Coronary artery (tissue), 2 donors: ENCODE measurements around the gene CHD5.
"Not testable (repeated sequence)": the region's sequence is repeated elsewhere in the genome, so short reads cannot be mapped to it uniquely, and the experiment has no call there.

Experiments used
- DNase-seq: peaks from one replicate; pipeline ENCODE4 v3.0.0-alpha.2; 2017; ENCODE audit warnings: low spot score
- H3K27ac ChIP-seq, 2 donors: fragments of 200-600 bp; sonication (generic); one replicate each; pipeline ENCODE4 v1.5.1; 2016 to 2019
- H3K4me3 ChIP-seq: fragments of 200-600 bp; sonication (generic); 2 replicates; pipeline ENCODE4 v1.5.1; 2016; ENCODE audit warnings: mild to moderate bottlenecking, moderate library complexity
- TF ChIP-seq, protein P1 (sequence below): fragments of 200-600 bp; sonication (generic); IDR thresholded peaks from one replicate; pipeline ENCODE4 v1.5.1; 2019; ENCODE audit warnings: antibody characterized with exemption

CHD5 gene

DNA sequence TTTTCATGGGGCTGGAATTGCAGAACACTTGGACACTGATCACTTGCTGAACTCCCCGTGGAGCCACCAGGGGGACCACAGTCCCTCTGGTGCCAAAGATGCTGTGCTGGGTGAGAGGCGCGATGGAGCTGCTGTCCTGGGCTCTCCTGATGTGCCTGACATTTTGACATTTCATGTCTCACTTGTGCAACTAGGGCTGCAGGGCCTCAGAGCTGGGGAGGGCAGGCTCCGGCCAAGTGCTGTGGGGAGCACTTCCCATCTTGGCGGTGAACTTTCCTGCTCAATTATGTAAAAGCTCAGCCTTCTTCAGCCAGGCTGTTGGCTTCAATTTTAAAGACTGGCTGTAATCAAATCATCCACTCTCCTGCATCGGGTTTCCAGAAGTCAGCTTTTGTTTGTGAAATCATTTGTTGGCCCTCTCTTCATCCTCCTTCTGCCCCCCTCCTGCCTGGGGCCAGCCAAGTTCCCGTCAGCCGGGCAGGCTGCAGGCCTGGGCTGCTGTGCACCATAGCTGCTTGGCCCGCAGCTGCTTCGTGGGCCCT lies 97.6 kb downstream of the CHD5 start:
- Histone ChIP-seq H3K27ac (no peak overlapping the region), H3K4me3 (no peak overlapping the region)
- DNase-seq = no peak
- TF ChIP-seq, protein P1, sequence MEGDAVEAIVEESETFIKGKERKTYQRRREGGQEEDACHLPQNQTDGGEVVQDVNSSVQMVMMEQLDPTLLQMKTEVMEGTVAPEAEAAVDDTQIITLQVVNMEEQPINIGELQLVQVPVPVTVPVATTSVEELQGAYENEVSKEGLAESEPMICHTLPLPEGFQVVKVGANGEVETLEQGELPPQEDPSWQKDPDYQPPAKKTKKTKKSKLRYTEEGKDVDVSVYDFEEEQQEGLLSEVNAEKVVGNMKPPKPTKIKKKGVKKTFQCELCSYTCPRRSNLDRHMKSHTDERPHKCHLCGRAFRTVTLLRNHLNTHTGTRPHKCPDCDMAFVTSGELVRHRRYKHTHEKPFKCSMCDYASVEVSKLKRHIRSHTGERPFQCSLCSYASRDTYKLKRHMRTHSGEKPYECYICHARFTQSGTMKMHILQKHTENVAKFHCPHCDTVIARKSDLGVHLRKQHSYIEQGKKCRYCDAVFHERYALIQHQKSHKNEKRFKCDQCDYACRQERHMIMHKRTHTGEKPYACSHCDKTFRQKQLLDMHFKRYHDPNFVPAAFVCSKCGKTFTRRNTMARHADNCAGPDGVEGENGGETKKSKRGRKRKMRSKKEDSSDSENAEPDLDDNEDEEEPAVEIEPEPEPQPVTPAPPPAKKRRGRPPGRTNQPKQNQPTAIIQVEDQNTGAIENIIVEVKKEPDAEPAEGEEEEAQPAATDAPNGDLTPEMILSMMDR = no peak

DNA sequence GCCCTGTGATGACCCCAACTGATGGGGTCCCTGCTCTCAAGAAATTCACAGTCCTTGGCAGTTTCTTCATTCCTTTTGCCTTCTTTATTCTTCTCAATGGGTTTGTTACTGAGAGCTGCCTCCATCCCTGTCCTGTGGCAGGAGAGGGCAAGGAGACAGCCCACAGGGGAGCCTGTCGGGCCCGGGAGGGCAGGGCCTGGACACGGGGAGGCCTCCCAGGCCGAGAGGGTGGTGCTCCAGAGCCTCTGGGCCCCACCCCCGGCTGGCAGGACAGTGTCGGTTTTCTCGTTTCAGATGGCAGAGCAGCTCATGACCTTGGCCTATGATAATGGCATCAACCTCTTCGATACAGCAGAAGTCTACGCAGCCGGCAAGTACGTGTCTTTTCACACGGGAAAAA lies 98.2 kb downstream of the CHD5 start:
- H3K27ac ChIP-seq = no peak overlapping the region
- no peak for DNase-seq
- no peak overlapping the region for H3K4me3 ChIP-seq
- TF ChIP-seq, protein P1 = no peak

DNA sequence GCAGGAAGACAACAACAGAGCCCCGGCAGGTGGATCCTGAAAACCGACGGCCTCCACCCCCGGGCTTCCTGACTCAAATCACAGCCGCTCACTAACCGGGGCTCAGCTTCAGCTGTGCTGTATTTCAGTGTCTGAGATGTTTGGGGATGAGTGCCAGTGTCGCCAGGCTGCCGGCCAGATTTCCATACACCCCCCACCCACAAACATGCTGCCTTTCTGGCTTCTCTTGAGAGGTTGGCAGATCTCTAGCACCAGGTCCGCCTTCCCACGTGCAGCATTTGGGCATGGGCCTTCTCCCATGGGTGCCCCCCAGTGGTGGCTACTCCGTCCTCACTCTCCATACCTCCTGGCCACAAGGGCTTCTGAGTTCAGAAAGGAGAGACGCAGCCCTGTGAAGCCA lies 99.7 kb downstream of the CHD5 start:
- no peak for DNase-seq
- Histone ChIP-seq H3K27ac (no peak overlapping the region), H3K4me3 (no peak overlapping the region)
- TF ChIP-seq, protein P1 = no peak

DNA sequence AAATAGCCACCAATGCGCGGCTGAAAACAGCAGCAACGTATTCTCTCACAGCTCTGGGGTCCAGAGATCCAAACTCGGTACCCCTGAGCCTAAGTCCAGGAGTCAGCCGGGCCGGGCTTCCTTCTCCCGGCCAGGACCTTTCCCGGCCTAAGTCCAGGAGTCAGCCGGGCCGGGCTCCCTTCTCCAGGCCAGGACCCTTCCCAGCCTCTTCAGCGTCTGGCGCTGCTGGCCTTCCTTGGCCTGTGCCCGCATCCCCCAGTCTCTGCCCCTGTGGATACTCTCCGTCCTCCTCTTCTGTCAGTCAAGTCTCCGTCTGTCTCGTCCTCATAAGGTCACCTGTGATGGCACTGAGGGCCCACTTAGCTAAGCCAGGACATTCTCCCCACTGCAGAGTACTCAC lies 102.2 kb downstream of the CHD5 start:
- no peak for DNase-seq
- Histone ChIP-seq H3K27ac (no peak overlapping the region), H3K4me3 (no peak overlapping the region)
- TF ChIP-seq, protein P1 = no peak

DNA sequence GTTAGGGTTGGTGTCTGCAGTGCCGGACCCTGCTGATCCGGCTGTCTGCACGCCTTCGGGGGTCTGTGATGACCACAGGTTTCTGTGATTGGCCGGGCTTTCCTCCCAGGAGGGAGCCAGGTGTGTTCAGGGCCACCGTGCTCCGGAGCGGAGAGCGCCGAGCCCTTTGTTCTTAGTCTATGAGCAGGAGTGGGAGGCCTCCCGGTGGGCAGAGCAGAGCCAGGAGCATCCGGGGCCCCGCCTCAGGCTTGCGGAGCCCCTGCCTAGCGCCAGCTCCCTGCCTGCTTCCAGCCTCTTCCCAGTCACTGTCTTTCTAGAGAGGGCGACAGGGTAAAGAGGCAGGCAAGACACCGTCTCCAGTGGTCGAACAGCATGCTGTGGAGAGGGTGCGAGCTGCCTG lies 102.6 kb downstream of the CHD5 start:
- no peak overlapping the region for H3K27ac ChIP-seq

DNA sequence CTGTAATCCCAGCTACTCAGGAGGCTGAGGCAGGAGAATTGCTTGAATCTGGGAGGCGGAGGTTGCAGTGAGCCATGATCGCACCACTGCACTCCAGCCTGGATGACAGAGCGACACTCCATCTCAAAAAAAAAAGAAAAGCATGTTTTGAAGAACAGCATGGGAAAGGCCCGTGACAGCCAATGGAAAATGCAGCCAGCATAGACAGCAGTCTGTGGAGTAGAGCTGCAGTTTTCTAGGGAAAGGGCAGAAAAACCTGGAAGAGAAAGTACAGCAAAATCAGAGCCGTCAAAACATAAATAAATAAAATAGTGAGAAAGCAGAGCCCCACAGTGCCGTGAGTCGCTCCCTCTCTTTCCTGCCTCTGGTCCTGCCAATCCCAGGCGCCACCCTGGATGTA lies 103.1 kb downstream of the CHD5 start:
- not testable (repeated sequence) for H3K27ac ChIP-seq, DNase-seq

More for the DNA sequence above, 102.6 kb downstream of the CHD5 start:
- no peak overlapping the region for H3K4me3 ChIP-seq
- no peak for DNase-seq
- TF ChIP-seq, protein P1 = no peak

DNA sequence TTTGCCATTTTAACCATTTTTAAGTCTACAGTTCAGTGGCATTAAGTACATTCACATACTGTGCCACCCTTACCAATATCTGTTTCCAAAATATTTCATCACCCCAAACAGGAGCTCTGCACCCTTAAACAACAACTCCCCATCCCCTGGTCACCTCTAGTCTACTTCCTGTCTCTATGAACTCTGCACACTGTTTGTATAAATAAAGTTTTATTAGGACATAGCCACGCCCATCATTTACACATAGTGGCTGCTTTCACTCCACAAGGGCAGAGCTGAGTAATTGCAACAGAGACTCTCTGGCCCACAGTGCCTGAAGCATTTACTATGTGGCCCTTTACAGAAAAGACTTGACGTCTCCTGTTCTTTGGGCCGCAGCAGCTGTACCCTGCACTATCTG lies 104.4 kb downstream of the CHD5 start:
- no peak for DNase-seq
- TF ChIP-seq, protein P1 = no peak
- Histone ChIP-seq H3K4me3 (no peak overlapping the region), H3K27ac (no peak overlapping the region)

More for the DNA sequence above, 103.1 kb downstream of the CHD5 start:
- H3K4me3 ChIP-seq = not testable (repeated sequence)
